Neural progenitor cell (in vitro differentiated cells): ENCODE data around the gene CCDC201. TPM values are rescaled to one million over a fixed set of nuclear protein-coding genes. Genes with fewer than 3 reads are reported as not detected.

Experiments
- DNase-seq: peaks from one replicate; pipeline ENCODE4 v3.0.0-alpha.2; 2016; ENCODE audit warnings: low spot score
- H2AFZ ChIP-seq: fragments of 200-600 bp; sonication (generic); replicated peaks from 2 replicates; pipeline ENCODE4 v1.6.1; 2016; ENCODE audit warnings: antibody characterized with exemption
- H3F3A ChIP-seq: fragments of 200-600 bp; sonication (generic); 2 replicates; pipeline ENCODE4 v1.6.1; 2016; ENCODE audit warnings: antibody characterized with exemption, low read depth
- H3K27ac ChIP-seq: fragments of 200-600 bp; sonication (generic); 2 replicates; pipeline ENCODE4 v1.5.1; 2016; ENCODE audit warnings: mild to moderate bottlenecking
- H3K27me3 ChIP-seq: fragments of 200-600 bp; sonication (generic); 2 replicates; pipeline ENCODE4 v1.6.1; 2016; ENCODE audit warnings: mild to moderate bottlenecking, moderate library complexity
- H3K36me3 ChIP-seq: fragments of 200-600 bp; sonication (generic); 2 replicates; pipeline ENCODE4 v1.5.1; 2016
- H3K4me1 ChIP-seq: fragments of 200-600 bp; sonication (generic); 2 replicates; pipeline ENCODE4 v1.6.1; 2016; ENCODE audit warnings: mixed run types
- H3K4me2 ChIP-seq: fragments of 200-600 bp; sonication (generic); 2 replicates; pipeline ENCODE4 v1.6.1; 2016
- H3K4me3 ChIP-seq: fragments of 200-600 bp; sonication (generic); 2 replicates; pipeline ENCODE4 v1.5.1; 2016
- H3K79me2 ChIP-seq: fragments of 200-600 bp; sonication (generic); 2 replicates; pipeline ENCODE4 v1.6.1; 2016; ENCODE audit warnings: low read depth
- H3K9ac ChIP-seq: fragments of 200-600 bp; sonication (generic); 2 replicates; pipeline ENCODE4 v1.6.1; 2016
- H3K9me3 ChIP-seq: fragments of 200-600 bp; sonication (generic); 2 replicates; pipeline ENCODE4 v1.5.1; 2016; ENCODE audit warnings: low read depth
- H4K20me1 ChIP-seq: fragments of 200-600 bp; sonication (generic); 2 replicates; pipeline ENCODE4 v1.6.1; 2016; ENCODE audit warnings: low read depth
- H3K27ac Mint-ChIP-seq: 3 replicates; pipeline ENCODE4 v1.8.0; 2021; ENCODE audit warnings: mixed read lengths
- H3K27me3 Mint-ChIP-seq: 2 replicates; pipeline ENCODE4 v1.8.0; 2022; ENCODE audit warnings: low read depth, mild to moderate bottlenecking, inconsistent platforms, moderate library complexity, mixed read lengths; ENCODE audit not compliant: insufficient read depth
- H3K36me3 Mint-ChIP-seq: 3 replicates; pipeline ENCODE4 v1.8.0; 2021; ENCODE audit warnings: mixed read lengths
- H3K4me1 Mint-ChIP-seq: 3 replicates; pipeline ENCODE4 v1.8.0; 2021; ENCODE audit warnings: mixed read lengths
- H3K4me3 Mint-ChIP-seq: 3 replicates; pipeline ENCODE4 v1.8.0; 2021; ENCODE audit warnings: mild to moderate bottlenecking, moderate library complexity, mixed read lengths
- H3K9me3 Mint-ChIP-seq: 3 replicates; pipeline ENCODE4 v1.8.0; 2020; ENCODE audit warnings: mixed read lengths
- EZH2 ChIP-seq: fragments of 200-600 bp; sonication (generic); IDR thresholded peaks from 2 replicates; pipeline ENCODE4 v1.6.1; 2017; ENCODE audit warnings: antibody characterized with exemption, mild to moderate bottlenecking, moderate library complexity
- EZH2phosphoT487 ChIP-seq: fragments of 200-600 bp; sonication (generic); IDR thresholded peaks from 2 replicates; pipeline ENCODE4 v1.6.1; 2017; ENCODE audit warnings: antibody characterized with exemption
- total RNA-seq: library from RNA; depleted of rRNA; stranded (reverse); fragments of >200 nt; gene quantifications from 2 replicates; pipeline ENCODE4 v1.2.3, GENCODE V29; 2015; ENCODE audit warnings: low replicate concordance
- TF ChIP-seq, protein P1 (sequence below): fragments of 200-600 bp; sonication (generic); IDR thresholded peaks from 2 replicates; pipeline ENCODE4 v1.5.1; 2017; ENCODE audit warnings: antibody characterized with exemption, mild to moderate bottlenecking

CCDC201 gene
- total RNA-seq, 1 donor from 2014 or later: not detected

DNA sequence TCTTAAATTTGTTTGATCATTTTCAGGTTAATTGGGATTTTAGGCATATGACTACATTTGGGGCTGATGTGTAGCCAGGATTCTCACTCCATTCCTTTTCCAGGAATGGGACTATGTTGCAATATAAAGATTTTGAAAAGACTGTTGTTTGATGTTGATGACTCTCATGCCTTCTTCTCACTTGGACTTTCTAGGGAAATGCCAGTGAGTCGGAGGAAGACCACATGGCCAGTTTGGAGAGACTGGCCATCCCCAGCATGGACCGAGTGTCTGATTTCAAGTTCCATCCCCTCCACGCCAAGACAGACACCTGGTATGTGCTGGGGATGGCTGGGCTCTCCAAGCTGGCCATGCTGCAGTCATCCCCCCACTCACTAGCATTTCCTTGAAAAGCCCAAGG is 42.7 kb upstream of the CCDC201 start:
- peaks cover 8% of the 10 kb centered on the region for H3K4me1 Mint-ChIP-seq
- Histone ChIP-seq H2AFZ (no peak overlapping the region), H3K9ac (no peak overlapping the region), H4K20me1 (peaks cover 19% of the 10 kb centered on the region), H3K4me2 (no peak overlapping the region), H3F3A (no peaks in the 10 kb centered on the region), H3K27ac (no peak overlapping the region), H3K27me3 (peaks cover 30% of the 10 kb centered on the region), H3K9me3 (no peaks in the 10 kb centered on the region), H3K36me3 (no peaks in the 10 kb centered on the region), H3K4me1 (peaks cover 8% of the 10 kb centered on the region), H3K4me3 (no peak overlapping the region), H3K79me2 (no peaks in the 10 kb centered on the region)
- H3K27ac Mint-ChIP-seq: no peak overlapping the region
- no peak for DNase-seq
- no peak overlapping the region for H3K4me3 Mint-ChIP-seq
- H3K27me3 Mint-ChIP-seq: peaks cover 29% of the 10 kb centered on the region
- no peaks in the 10 kb centered on the region for H3K36me3 Mint-ChIP-seq
- H3K9me3 Mint-ChIP-seq: no peaks in the 10 kb centered on the region
- TF ChIP-seq EZH2 (no peak), EZH2phosphoT487 (no peak)
- TF ChIP-seq, protein P1, sequence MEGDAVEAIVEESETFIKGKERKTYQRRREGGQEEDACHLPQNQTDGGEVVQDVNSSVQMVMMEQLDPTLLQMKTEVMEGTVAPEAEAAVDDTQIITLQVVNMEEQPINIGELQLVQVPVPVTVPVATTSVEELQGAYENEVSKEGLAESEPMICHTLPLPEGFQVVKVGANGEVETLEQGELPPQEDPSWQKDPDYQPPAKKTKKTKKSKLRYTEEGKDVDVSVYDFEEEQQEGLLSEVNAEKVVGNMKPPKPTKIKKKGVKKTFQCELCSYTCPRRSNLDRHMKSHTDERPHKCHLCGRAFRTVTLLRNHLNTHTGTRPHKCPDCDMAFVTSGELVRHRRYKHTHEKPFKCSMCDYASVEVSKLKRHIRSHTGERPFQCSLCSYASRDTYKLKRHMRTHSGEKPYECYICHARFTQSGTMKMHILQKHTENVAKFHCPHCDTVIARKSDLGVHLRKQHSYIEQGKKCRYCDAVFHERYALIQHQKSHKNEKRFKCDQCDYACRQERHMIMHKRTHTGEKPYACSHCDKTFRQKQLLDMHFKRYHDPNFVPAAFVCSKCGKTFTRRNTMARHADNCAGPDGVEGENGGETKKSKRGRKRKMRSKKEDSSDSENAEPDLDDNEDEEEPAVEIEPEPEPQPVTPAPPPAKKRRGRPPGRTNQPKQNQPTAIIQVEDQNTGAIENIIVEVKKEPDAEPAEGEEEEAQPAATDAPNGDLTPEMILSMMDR: no peak

DNA sequence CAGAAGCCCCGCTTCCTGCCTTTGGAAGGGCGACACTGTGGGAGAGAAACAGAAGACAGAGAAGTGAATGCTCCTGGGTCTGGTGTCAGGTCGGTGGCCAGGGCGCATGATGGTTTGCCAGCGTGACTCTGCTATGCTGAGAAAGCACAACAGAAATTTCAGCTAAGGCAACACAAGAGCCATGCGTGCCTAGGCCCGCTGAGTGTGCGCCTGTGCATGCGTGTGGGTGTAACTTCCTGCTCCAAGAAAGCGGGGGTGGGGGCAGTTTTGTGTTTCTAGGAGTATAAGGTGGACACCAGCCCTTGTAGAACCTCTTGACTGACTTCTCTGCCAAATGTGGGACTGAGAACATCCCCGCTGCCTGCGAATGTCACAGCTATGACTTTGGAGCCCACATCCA is 42.0 kb upstream of the CCDC201 start:
- Histone ChIP-seq H2AFZ (no peak overlapping the region), H3K79me2 (no peaks in the 10 kb centered on the region), H3K4me3 (no peak overlapping the region), H3K4me2 (no peak overlapping the region), H3F3A (no peaks in the 10 kb centered on the region), H3K36me3 (no peaks in the 10 kb centered on the region), H3K27ac (no peak overlapping the region), H3K9me3 (no peaks in the 10 kb centered on the region), H3K4me1 (peaks cover 2% of the 10 kb centered on the region), H3K9ac (no peak overlapping the region), H4K20me1 (peaks cover 14% of the 10 kb centered on the region), H3K27me3 (peaks cover 23% of the 10 kb centered on the region)
- Mint-ChIP-seq H3K4me3 (no peak overlapping the region), H3K27me3 (peaks cover 24% of the 10 kb centered on the region), H3K36me3 (no peaks in the 10 kb centered on the region), H3K9me3 (no peaks in the 10 kb centered on the region), H3K27ac (no peak overlapping the region), H3K4me1 (peaks cover 3% of the 10 kb centered on the region)
- DNase-seq: no peak
- TF ChIP-seq, protein P1: no peak
- TF ChIP-seq EZH2phosphoT487 (no peak), EZH2 (no peak)

DNA sequence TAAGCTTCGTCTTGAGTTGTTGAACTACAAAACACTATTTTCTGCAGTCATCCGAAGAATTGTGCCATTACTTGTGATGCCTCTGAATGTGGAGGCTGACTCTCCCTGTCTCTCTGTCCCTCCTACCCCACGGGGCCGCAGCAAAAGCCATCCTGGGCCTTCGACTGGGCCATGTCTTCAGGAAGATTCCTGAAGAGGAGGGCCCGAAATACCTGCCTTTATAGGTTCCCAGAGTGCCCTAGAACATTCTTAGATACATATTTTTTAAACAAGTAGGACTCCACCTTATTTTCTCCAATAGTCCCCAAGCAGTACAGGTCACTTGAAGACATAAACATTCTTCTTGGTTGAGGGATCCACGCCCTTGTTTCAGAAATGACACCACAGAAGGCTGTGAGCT is 40.1 kb upstream of the CCDC201 start:
- no peak overlapping the region for H3K4me3 Mint-ChIP-seq
- H3K4me1 Mint-ChIP-seq: peaks cover 2% of the 10 kb centered on the region
- Histone ChIP-seq H3K27ac (no peak overlapping the region), H3F3A (no peaks in the 10 kb centered on the region), H4K20me1 (no peaks in the 10 kb centered on the region), H2AFZ (no peak overlapping the region), H3K4me1 (no peaks in the 10 kb centered on the region), H3K4me2 (no peak overlapping the region), H3K4me3 (no peak overlapping the region), H3K27me3 (peaks cover 4% of the 10 kb centered on the region), H3K79me2 (no peaks in the 10 kb centered on the region), H3K9me3 (no peaks in the 10 kb centered on the region), H3K36me3 (no peaks in the 10 kb centered on the region), H3K9ac (no peak overlapping the region)
- no peak for DNase-seq
- no peaks in the 10 kb centered on the region for H3K9me3 Mint-ChIP-seq
- H3K27ac Mint-ChIP-seq: peak overlapping the region; percentile 50
- TF ChIP-seq EZH2phosphoT487 (no peak), EZH2 (no peak)
- TF ChIP-seq, protein P1: no peak
- no peaks in the 10 kb centered on the region for H3K36me3 Mint-ChIP-seq
- peaks cover 5% of the 10 kb centered on the region for H3K27me3 Mint-ChIP-seq
